Measurements from ENCODE around the gene BOLA3.

The BOLA3 gene

DNA sequence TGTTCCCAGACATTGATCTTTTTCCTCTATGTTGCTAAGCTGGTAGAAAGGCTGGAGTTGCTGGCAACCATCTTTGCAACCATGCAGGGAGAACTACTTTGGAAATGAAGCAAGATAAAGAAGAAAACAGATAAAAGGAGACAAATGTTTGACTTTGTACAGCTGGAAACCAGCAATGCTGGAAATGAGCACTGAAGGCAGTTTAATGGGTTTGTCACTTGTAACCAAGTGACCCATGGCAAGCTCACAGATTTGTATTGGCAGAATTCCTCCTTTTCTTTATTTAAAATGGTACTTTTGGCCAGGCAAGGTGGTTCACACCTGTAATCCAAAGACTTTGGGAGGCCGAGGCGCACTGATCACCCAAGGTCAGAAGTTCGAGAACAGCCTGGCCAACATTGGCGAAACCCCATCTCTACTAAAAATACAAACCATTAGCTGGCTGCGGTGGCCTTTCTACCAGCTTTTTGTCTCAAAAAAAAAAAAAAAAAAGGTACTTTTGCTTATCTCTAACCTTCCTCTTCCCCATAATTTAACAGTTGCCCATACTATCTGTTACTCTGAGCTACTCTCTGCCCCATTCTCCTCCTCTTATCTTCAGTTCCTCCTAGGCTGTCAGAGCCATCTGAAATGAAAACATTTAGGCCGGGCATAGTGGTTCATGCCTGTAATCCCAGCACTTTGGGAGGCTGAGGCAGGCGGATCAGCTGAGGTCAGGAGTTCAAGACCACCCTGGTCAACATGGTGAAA lies 2.0 kb upstream of the BOLA3 start:
- Histone ChIP-seq H3K27me3 (ENCODE audit: control insufficient read depth, insufficient read depth, low read length, poor library complexity, severe bottlenecking) (no peaks in the 10 kb centered on the region), H3K9me3 (ENCODE audit: control insufficient read depth, low read length) (no peaks in the 10 kb centered on the region), H3K36me3 (ENCODE audit: control insufficient read depth, insufficient read depth, low read length) (peaks cover 7% of the 10 kb centered on the region), H3K27ac (ENCODE audit: insufficient read depth, low read depth, low read length, poor library complexity, severe bottlenecking) (no peak overlapping the region), H3K4me3 (ENCODE audit: insufficient read depth, low read depth, low read length) (no peak overlapping the region), H3K4me1 (ENCODE audit: control insufficient read depth, insufficient read depth, low read length) (peaks cover 4% of the 10 kb centered on the region)
- WGBS, 2 experiments, result 90 to 95% methylated on average over 7 of the region's 7 CpGs

DNA sequence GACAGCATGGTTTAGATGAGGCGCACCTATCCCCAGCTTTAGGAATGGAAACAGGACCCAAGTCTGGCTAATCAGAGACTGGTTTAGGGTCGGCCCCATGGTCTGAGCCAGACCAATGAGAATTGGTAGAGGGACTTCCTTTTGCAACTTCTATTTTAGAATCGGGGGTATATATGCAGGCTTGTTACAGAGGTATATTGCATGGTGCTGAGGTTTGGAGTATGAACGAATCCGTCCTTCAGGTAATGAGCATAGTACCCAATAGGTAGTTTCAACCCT lies 1.5 kb upstream of the BOLA3 start:
- peaks cover 3% of the 10 kb centered on the region for H3K36me3 ChIP-seq (ENCODE audit: control insufficient read depth, insufficient read depth, low read length)
- WGBS, 2 experiments, result 87 to 91% methylated on average over 5 of the region's 5 CpGs
- H3K9me3 ChIP-seq (ENCODE audit: control insufficient read depth, low read length), result no peaks in the 10 kb centered on the region
- no peak overlapping the region for H3K4me3 ChIP-seq (ENCODE audit: insufficient read depth, low read depth, low read length)
- H3K4me1 ChIP-seq (ENCODE audit: control insufficient read depth, insufficient read depth, low read length), result peaks cover 4% of the 10 kb centered on the region
- no peak overlapping the region for H3K27ac ChIP-seq (ENCODE audit: insufficient read depth, low read depth, low read length, poor library complexity, severe bottlenecking)
- H3K27me3 ChIP-seq (ENCODE audit: control insufficient read depth, insufficient read depth, low read length, poor library complexity, severe bottlenecking), result no peaks in the 10 kb centered on the region

DNA sequence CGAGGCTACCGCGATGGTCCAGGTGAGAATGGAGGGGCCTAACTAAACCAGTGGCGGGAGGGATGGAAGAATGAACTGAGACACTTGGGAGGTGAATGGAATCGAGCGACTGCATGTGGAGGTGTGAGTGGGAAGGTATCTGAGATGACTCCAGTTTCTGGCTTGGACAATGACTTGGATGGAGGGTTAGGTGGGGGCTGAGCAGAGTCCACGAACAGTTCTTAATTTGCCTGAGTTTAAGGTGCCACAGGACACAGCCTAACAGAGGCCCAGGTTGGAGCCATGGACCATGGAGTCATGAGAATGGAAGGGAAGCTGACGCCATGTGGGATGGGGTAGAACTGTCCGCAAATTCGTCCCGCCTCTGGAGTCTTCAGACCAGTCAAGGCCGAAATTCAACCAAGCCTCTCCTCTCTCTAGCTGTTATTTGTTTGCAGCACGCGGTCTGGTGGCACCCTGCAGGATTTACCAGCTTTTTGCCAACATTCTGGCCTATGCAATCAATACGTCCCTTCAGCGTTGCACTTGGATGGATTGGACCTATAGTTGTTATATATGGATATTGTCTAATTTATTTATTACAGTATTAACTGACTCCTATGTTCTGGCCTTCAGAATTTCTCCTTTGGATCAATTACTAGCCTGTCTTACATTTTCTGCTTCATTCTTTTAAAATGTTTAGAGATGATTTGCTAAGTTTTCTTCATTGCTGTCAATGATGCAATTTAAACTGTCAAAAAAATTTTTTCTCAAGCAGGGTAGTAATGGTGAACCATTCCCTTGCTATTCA lies 940 bp upstream of the BOLA3 start:
- Histone ChIP-seq H3K9me3 (ENCODE audit: control insufficient read depth, low read length) (no peaks in the 10 kb centered on the region), H3K4me3 (ENCODE audit: insufficient read depth, low read depth, low read length) (peak overlapping the region; percentile 66), H3K27ac (ENCODE audit: insufficient read depth, low read depth, low read length, poor library complexity, severe bottlenecking) (no peak overlapping the region), H3K27me3 (ENCODE audit: control insufficient read depth, insufficient read depth, low read length, poor library complexity, severe bottlenecking) (no peaks in the 10 kb centered on the region), H3K4me1 (ENCODE audit: control insufficient read depth, insufficient read depth, low read length) (peaks cover 4% of the 10 kb centered on the region), H3K36me3 (ENCODE audit: control insufficient read depth, insufficient read depth, low read length) (no peaks in the 10 kb centered on the region)
- WGBS, 2 experiments, result 53 to 59% methylated on average over 15 of the region's 16 CpGs

DNA sequence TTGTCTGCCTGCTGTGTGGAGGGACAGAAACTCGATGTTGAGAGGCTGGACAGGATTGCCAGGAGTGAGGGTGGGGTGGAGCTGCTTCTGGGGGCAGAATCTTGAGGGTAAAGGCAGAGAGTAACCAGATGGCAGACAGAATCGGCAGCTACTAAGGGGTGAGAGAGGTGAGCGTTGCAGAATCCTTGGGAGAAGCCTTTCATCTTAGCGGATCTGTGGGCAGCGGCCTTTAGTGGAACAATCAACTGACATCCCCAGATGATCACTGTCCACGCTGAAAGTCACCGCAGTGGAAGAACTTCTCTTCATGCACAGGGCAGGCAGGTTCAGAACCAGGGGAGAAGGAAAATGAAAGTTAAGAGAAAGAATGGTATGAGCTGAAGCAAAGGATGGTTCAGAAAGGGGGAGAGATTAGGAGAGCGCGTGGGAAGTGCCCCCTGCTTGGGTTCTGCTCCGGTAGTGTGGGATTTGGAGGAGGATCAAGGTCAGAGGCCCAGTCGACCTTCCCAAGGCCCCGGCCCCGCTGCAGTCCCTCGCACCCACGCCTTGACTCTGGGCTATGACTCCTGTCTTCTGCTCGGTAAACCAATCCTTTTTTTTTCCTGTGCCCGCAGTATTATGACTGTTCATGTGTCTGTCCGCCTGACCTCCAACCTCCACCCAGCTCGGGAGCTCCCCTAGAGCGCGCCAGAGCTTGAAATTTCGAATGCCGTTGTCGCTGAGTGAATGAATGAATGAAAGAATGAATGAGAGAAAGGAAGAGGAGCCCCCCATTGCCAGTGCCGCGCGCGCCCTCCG lies 584 bp downstream of the BOLA3 start:
- H3K27me3 ChIP-seq (ENCODE audit: control insufficient read depth, insufficient read depth, low read length, poor library complexity, severe bottlenecking), result no peaks in the 10 kb centered on the region
- no peaks in the 10 kb centered on the region for H3K9me3 ChIP-seq (ENCODE audit: control insufficient read depth, low read length)
- peaks cover 4% of the 10 kb centered on the region for H3K4me1 ChIP-seq (ENCODE audit: control insufficient read depth, insufficient read depth, low read length)
- no peak overlapping the region for H3K27ac ChIP-seq (ENCODE audit: insufficient read depth, low read depth, low read length, poor library complexity, severe bottlenecking)
- H3K4me3 ChIP-seq (ENCODE audit: insufficient read depth, low read depth, low read length), result peak overlapping the region; percentile 66
- H3K36me3 ChIP-seq (ENCODE audit: control insufficient read depth, insufficient read depth, low read length), result no peaks in the 10 kb centered on the region
- WGBS, 2 experiments, result 11 to 13% methylated on average over 29 of the region's 29 CpGs

DNA sequence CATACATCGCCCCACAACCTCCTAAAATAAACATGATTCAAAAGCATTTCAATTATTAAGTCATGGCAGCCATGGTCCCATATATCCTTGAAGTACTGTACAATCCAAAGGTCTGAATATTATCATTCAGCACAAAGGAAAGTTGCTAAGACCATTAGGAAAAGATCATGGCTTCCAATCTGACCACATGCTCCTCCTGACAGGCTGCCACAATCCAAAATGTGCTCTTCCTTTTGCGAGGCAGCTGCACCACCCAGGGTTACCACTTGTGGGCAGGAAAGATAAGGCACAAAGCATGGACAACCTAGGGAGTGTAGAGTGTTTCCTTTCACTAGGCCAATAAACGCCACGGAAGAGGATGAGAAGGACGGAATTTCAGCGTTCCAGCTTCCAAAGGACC lies 5.4 kb downstream of the BOLA3 start:
- no peak overlapping the region for H3K4me3 ChIP-seq (ENCODE audit: insufficient read depth, low read depth, low read length)
- no peak overlapping the region for H3K27ac ChIP-seq (ENCODE audit: insufficient read depth, low read depth, low read length, poor library complexity, severe bottlenecking)
- no peaks in the 10 kb centered on the region for H3K9me3 ChIP-seq (ENCODE audit: control insufficient read depth, low read length)
- H3K27me3 ChIP-seq (ENCODE audit: control insufficient read depth, insufficient read depth, low read length, poor library complexity, severe bottlenecking), result no peaks in the 10 kb centered on the region
- H3K4me1 ChIP-seq (ENCODE audit: control insufficient read depth, insufficient read depth, low read length), result peaks cover 4% of the 10 kb centered on the region
- H3K36me3 ChIP-seq (ENCODE audit: control insufficient read depth, insufficient read depth, low read length), result peaks cover 6% of the 10 kb centered on the region
- WGBS, 2 experiments, result 82 to 87% methylated on average over 6 of the region's 6 CpGs

DNA sequence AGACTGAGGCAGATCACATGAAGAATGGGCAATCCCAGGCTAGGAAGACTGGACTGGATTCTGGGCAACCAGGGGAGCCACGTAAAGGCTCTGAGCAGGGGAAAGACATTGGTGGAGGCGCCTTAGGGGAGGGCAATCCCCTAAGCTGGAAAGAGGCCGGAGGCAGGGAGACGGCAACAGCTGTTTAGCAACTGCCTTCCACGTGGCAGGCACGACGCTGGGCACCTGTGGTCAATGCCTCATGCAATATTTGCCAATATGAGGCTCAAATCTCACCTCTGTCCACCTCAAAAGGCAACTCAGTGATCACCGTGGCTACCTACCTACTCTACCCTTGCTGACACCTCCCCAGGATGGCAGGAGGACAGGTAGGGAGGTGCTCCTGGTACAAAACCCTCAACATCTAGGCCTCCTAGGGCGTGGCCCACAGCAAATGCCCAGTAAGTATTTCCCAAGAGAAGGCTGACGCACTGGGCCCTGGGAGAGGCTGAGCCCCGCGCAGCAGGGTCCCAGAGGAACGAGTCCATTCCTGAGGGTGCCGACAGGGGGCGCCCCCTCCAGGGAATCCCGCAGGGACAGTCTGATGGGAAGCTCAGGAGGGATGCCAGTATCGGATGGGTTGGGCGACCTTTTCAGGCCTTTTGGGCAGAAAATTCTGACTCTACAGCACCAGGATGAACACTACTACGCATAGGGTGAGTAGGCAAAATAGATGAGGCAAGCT lies 8.9 kb downstream of the BOLA3 start:
- Histone ChIP-seq H3K36me3 (ENCODE audit: control insufficient read depth, insufficient read depth, low read length) (peaks cover 6% of the 10 kb centered on the region), H3K4me1 (ENCODE audit: control insufficient read depth, insufficient read depth, low read length) (no peaks in the 10 kb centered on the region), H3K27ac (ENCODE audit: insufficient read depth, low read depth, low read length, poor library complexity, severe bottlenecking) (no peak overlapping the region), H3K9me3 (ENCODE audit: control insufficient read depth, low read length) (no peaks in the 10 kb centered on the region), H3K27me3 (ENCODE audit: control insufficient read depth, insufficient read depth, low read length, poor library complexity, severe bottlenecking) (no peaks in the 10 kb centered on the region), H3K4me3 (ENCODE audit: insufficient read depth, low read depth, low read length) (no peak overlapping the region)
- WGBS, 2 experiments, result 87 to 88% methylated on average over 19 of the region's 19 CpGs

DNA sequence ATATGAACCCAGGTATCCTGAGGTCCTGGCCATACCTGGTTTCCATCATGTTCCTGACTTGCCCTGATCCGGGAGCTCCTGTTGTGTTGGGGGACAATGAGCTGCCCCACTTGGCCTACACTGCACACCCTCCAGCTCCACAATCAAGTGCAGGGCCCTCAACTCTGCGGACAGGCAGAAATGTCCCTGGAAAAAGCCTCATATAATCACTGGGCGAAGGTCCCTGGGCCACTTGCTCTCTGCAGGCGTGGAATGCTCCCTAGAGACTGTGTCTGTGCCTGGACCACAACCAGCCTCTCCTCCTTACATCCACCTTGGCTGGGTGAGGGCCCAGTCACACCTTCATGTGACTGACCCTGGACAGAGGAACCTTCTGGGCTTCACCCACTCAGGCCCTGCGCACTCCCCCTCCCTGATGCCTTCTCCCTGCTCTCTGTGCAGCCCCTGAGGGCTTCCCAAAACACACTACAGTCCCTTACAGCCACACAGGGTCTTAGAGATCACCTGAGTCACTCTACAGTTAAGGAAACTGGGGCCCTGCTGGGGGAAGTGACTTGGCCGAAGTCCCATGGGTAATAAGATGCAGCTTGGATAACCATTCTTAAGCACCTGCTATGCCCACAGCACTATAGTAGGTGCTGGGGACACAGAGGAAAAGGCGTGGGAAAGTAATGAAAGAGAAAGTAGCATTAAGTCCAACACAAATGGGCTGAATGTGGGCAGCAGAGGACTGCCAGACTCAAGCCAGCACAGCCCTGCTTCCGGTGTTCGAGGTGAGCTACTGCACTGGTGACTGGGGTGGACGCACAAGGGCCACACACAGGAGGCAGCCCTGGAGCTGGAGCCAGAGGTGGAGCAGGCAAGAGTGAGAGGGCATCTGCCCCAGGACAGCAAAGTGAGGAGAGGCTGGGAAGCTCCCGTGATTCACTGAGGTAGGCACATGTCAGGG lies 9.8 kb downstream of the BOLA3 start:
- WGBS, 2 experiments, result 94 to 95% methylated on average over 11 of the region's 11 CpGs
- Histone ChIP-seq H3K9me3 (ENCODE audit: control insufficient read depth, low read length) (no peaks in the 10 kb centered on the region), H3K27me3 (ENCODE audit: control insufficient read depth, insufficient read depth, low read length, poor library complexity, severe bottlenecking) (no peaks in the 10 kb centered on the region), H3K36me3 (ENCODE audit: control insufficient read depth, insufficient read depth, low read length) (peaks cover 6% of the 10 kb centered on the region), H3K4me1 (ENCODE audit: control insufficient read depth, insufficient read depth, low read length) (no peaks in the 10 kb centered on the region), H3K27ac (ENCODE audit: insufficient read depth, low read depth, low read length, poor library complexity, severe bottlenecking) (no peak overlapping the region), H3K4me3 (ENCODE audit: insufficient read depth, low read depth, low read length) (no peak overlapping the region)

DNA sequence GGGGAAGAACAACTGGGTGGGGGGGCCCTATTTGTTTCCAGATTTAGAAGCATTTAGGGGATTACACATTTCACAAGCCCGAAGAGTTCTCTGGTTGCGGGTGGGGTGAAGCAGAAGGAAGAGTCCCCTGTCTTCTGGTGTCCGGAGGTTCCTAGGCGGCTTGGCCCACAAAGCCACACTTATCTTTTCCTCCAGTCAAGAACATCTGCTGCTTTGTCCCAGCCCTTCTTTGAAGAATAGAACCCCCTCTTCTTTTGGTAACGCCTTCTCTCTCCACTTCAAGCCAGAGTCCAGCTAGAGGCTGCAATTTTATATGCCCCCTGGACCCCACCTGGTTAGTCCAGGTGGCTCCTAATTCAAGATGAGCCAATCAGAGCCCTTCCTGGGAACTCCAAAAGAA lies 15.8 kb downstream of the BOLA3 start:
- Histone ChIP-seq H3K27me3 (ENCODE audit: control insufficient read depth, insufficient read depth, low read length, poor library complexity, severe bottlenecking) (peaks cover 9% of the 10 kb centered on the region), H3K9me3 (ENCODE audit: control insufficient read depth, low read length) (no peaks in the 10 kb centered on the region), H3K36me3 (ENCODE audit: control insufficient read depth, insufficient read depth, low read length) (no peaks in the 10 kb centered on the region), H3K4me3 (ENCODE audit: insufficient read depth, low read depth, low read length) (no peak overlapping the region), H3K27ac (ENCODE audit: insufficient read depth, low read depth, low read length, poor library complexity, severe bottlenecking) (no peak overlapping the region), H3K4me1 (ENCODE audit: control insufficient read depth, insufficient read depth, low read length) (no peaks in the 10 kb centered on the region)
- WGBS, 2 experiments, result 94 to 96% methylated on average over 5 of the region's 5 CpGs

DNA sequence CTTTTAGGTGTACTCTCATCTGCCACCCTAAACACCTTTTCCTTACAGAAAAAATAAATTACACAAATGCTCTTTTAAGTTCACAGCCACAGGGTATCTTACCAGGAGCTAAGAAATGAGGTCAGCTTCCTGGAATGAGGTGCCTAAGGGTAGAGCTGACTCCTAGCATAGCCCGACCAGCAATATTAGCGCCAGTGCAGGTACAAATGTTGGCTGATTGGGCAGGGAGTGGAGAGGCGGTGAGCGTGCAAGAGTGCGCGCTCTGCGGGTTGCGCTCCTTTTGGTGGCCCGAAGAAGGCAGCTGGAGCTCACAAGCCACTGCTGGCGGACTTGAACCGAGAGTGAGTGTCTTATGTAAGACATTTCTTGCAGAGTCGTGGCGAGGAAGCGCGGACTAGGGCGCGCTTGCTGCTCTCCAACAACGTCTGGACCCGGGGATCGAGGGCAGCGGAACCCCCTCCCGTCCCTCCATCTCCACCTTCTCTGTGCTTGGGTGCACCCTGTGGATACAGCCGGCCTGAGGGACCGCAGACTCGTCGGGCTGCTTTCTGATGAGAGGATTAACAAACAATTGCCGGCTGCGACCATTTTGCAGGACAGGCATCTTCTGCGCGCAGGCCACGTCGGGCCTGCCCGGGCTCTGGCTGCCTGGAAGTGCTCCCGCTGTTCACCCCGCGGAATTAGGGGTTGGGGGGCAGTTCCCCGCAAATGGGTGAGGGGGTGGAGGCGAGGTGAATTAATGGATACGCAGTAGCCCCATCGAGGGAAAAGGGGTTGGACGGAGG lies 17.3 kb downstream of the BOLA3 start:
- WGBS, 2 experiments, result 92 to 93% methylated on average over 41 of the region's 41 CpGs

More for the DNA sequence above, 17.3 kb downstream of the BOLA3 start:
- Histone ChIP-seq H3K4me1 (ENCODE audit: control insufficient read depth, insufficient read depth, low read length) (no peaks in the 10 kb centered on the region), H3K27ac (ENCODE audit: insufficient read depth, low read depth, low read length, poor library complexity, severe bottlenecking) (no peak overlapping the region), H3K4me3 (ENCODE audit: insufficient read depth, low read depth, low read length) (no peak overlapping the region), H3K36me3 (ENCODE audit: control insufficient read depth, insufficient read depth, low read length) (no peaks in the 10 kb centered on the region), H3K27me3 (ENCODE audit: control insufficient read depth, insufficient read depth, low read length, poor library complexity, severe bottlenecking) (peaks cover 10% of the 10 kb centered on the region), H3K9me3 (ENCODE audit: control insufficient read depth, low read length) (no peaks in the 10 kb centered on the region)

Measured in ectodermal cell (in vitro differentiated cells).